HCT116 (cell line): ENCODE results near the gene TNRC6A. TPM values are rescaled to one million over a fixed set of nuclear protein-coding genes. Genes with fewer than 3 reads are reported as not detected.

Experiments
- ATAC-seq: fragments of 200-7000 bp; cut with Tn5 transposase; 2 replicates; pipeline ENCODE4 v1.9.1; 2020; ENCODE audit warnings: mild to moderate bottlenecking, moderate library complexity
- BruUV-seq: library from RNA; stranded (reverse); fragments of 400-500 nt; replicated peaks from 2 replicates; lab custom pipeline; 2021; lab: Mats Ljungman, UMichigan
- CTCF ChIA-PET: fragments of 300-600 bp; sonication (Branson Sonifier 250); formaldehyde crosslinking; loops from one replicate; lab custom pipeline; 2021; ENCODE audit warnings: antibody characterized with exemption; lab: Charles Lee
- POLR2A ChIA-PET: fragments of 300-600, 350-600 bp; sonication (Branson Sonifier 250); formaldehyde crosslinking; loops from one replicate; lab custom pipeline; 2021; ENCODE audit warnings: antibody characterized with exemption; lab: Charles Lee
- RAD21 ChIA-PET, 2 experiments: fragments of 300-600 bp; sonication (Branson Sonifier 250); formaldehyde crosslinking; loops; one replicate each; lab custom pipeline; 2023; ENCODE audit warnings: low total read pairs in 2 of 2; ENCODE audit not compliant: uncharacterized antibody in 2 of 2, unreplicated experiment in 2 of 2, low non-redundant PET in 1 of 2; lab: Charles Lee
- DNase-seq: peaks from one replicate; pipeline ENCODE4 v3.0.0-alpha.2; 2010; ENCODE audit warnings: low read depth, low spot score
- H2AFZ ChIP-seq: fragments of 200-600 bp; shearing (Covaris generic), sonication (generic); 2 replicates; pipeline ENCODE4 v1.6.1; 2017; ENCODE audit warnings: low read depth, mixed run types, mixed read lengths, antibody characterized with exemption, low read length; ENCODE audit not compliant: poor library complexity, severe bottlenecking
- H3K27ac ChIP-seq: 2 replicates; pipeline ENCODE4 v1.5.1; 2012; ENCODE audit warnings: low read depth, low read length
- H3K27me3 ChIP-seq: fragments of 200-600 bp; sonication (generic); 2 replicates; pipeline ENCODE4 v1.6.1; 2016; ENCODE audit warnings: mixed run types, low read length, mixed read lengths; ENCODE audit not compliant: insufficient read depth
- H3K36me3 ChIP-seq, 2 experiments: fragments of 200-500 bp in 1 of 2; fragments of 200-600 bp in 1 of 2; sonication (Bioruptor generic) in 1 of 2; sonication (generic) in 1 of 2; 2 replicates each; pipeline versions ENCODE4 v1.5.1 to v1.6.1; 2014 to 2016; ENCODE audit warnings: low read length in 2 of 2, inconsistent platforms in 1 of 2, mixed read lengths in 1 of 2, mixed run types in 1 of 2; ENCODE audit not compliant: insufficient read depth in 2 of 2, control insufficient read depth in 1 of 2
- H3K4me1 ChIP-seq, 2 experiments: fragments of 200-600 bp in 1 of 2; sonication (generic) in 1 of 2; 2 replicates each; pipeline versions ENCODE4 v1.5.1 to v1.6.1; 2012 to 2017; ENCODE audit warnings: low read length in 2 of 2, inconsistent platforms in 1 of 2, mild to moderate bottlenecking in 1 of 2, mixed read lengths in 1 of 2, mixed run types in 1 of 2, moderate library complexity in 1 of 2; ENCODE audit not compliant: insufficient read depth in 2 of 2, control insufficient read depth in 1 of 2
- H3K4me2 ChIP-seq: fragments of 200-600 bp; sonication (generic); 2 replicates; pipeline ENCODE4 v1.6.1; 2017; ENCODE audit warnings: mixed run types, low read length, mixed read lengths
- H3K4me3 ChIP-seq, 2 experiments: fragments of 200-600 bp in 1 of 2; sonication (generic) in 1 of 2; replicated peaks in 1 of 2; 2 replicates each; pipeline ENCODE4 v1.5.1; 2011 to 2016; ENCODE audit warnings: low read length in 2 of 2, control low read depth in 1 of 2, low read depth in 1 of 2, mild to moderate bottlenecking in 1 of 2, mixed read lengths in 1 of 2, mixed run types in 1 of 2
- H3K79me2 ChIP-seq: fragments of 200-600 bp; sonication (generic); 2 replicates; pipeline ENCODE4 v1.6.1; 2017; ENCODE audit warnings: mild to moderate bottlenecking, mixed run types, low read length, moderate library complexity, mixed read lengths; ENCODE audit not compliant: insufficient read depth
- H3K9ac ChIP-seq: fragments of 200-600 bp; sonication (generic); 2 replicates; pipeline ENCODE4 v1.6.1; 2016; ENCODE audit warnings: low read length, mixed read lengths
- H3K9me2 ChIP-seq: fragments of 200-600 bp; sonication (generic), shearing (Covaris generic); 2 replicates; pipeline ENCODE4 v1.6.1; 2017; ENCODE audit warnings: mixed run types, mild to moderate bottlenecking, moderate library complexity; ENCODE audit not compliant: insufficient read depth
- H3K9me3 ChIP-seq, 2 experiments: fragments of 200-500 bp in 1 of 2; fragments of 200-600 bp in 1 of 2; sonication (Bioruptor generic) in 1 of 2; sonication (generic) in 1 of 2; 2 replicates each; pipeline ENCODE4 v1.6.1; 2014 to 2017; ENCODE audit warnings: low read length in 2 of 2, mixed read lengths in 2 of 2, inconsistent platforms in 1 of 2, low read depth in 1 of 2, mild to moderate bottlenecking in 1 of 2, mixed run types in 1 of 2, moderate library complexity in 1 of 2; ENCODE audit not compliant: control insufficient read depth in 1 of 2, insufficient read depth in 1 of 2
- H4K20me1 ChIP-seq: fragments of 200-600 bp; sonication (generic), shearing (Covaris generic); 2 replicates; pipeline ENCODE4 v1.6.1; 2017; ENCODE audit warnings: mixed run types, mild to moderate bottlenecking, moderate library complexity; ENCODE audit not compliant: insufficient read depth
- ATF3 ChIP-seq: IDR thresholded peaks from 2 replicates; pipeline ENCODE4 v1.6.1; 2012
- CBX3 ChIP-seq: IDR thresholded peaks from 2 replicates; pipeline ENCODE4 v1.6.1; 2012; ENCODE audit warnings: low read depth
- CEBPB ChIP-seq: IDR thresholded peaks from 2 replicates; pipeline ENCODE4 v1.6.1; 2012; ENCODE audit warnings: low read depth
- EGR1 ChIP-seq: IDR thresholded peaks from 2 replicates; pipeline ENCODE4 v1.6.1; 2012; ENCODE audit warnings: low read depth
- EZH2 ChIP-seq: fragments of 200-600 bp; sonication (generic); IDR thresholded peaks from 2 replicates; pipeline ENCODE4 v1.6.1; 2017; ENCODE audit warnings: antibody characterized with exemption, mixed run types
- JUND ChIP-seq: IDR thresholded peaks from 2 replicates; pipeline ENCODE4 v1.6.1; 2012
- MAX ChIP-seq: IDR thresholded peaks from 2 replicates; pipeline ENCODE4 v1.6.1; 2012
- POLR2A ChIP-seq: IDR thresholded peaks from 2 replicates; pipeline ENCODE4 v1.7.0; 2011; ENCODE audit warnings: borderline replicate concordance; ENCODE audit not compliant: insufficient read depth, insufficient read length; ENCODE audit errors: extremely low read depth
- REST ChIP-seq: IDR thresholded peaks from 2 replicates; pipeline ENCODE4 v1.6.1; 2012; ENCODE audit warnings: low read depth
- SIN3A ChIP-seq: IDR thresholded peaks from 2 replicates; pipeline ENCODE4 v1.6.1; 2012; ENCODE audit warnings: low read depth
- SP1 ChIP-seq: IDR thresholded peaks from 2 replicates; pipeline ENCODE4 v1.6.1; 2012; ENCODE audit warnings: low read depth
- SRF ChIP-seq: IDR thresholded peaks from 2 replicates; pipeline ENCODE4 v1.6.1; 2012; ENCODE audit warnings: low read depth
- TCF7L2 ChIP-seq: IDR thresholded peaks from 2 replicates; pipeline ENCODE4 v1.7.0; 2011; ENCODE audit warnings: borderline replicate concordance, inconsistent platforms; ENCODE audit not compliant: insufficient read depth, insufficient read length; ENCODE audit errors: extremely low read depth
- ZBTB33 ChIP-seq: IDR thresholded peaks from 2 replicates; pipeline ENCODE4 v1.6.1; 2011; ENCODE audit warnings: mild to moderate bottlenecking, low read length, moderate library complexity; ENCODE audit not compliant: insufficient replicate concordance; ENCODE audit errors: extremely low read depth
- ZNF274 ChIP-seq: fragments of 200-500 bp; sonication (Bioruptor generic); IDR thresholded peaks from 2 replicates; pipeline ENCODE4 v1.6.1; 2014; ENCODE audit warnings: mild to moderate bottlenecking, low read depth, low read length, inconsistent platforms
- intact Hi-C: fragments of 100-400 bp; cut with micrococcal nuclease; formaldehyde crosslinking; loops from 2 replicates; pipeline ENCODE4 v1.10.0; 2022
- total RNA-seq: library from RNA; stranded (reverse); gene quantifications from one replicate; pipeline ENCODE4 v1.2.1, GENCODE V29; 2021; ENCODE audit not compliant: unreplicated experiment

The TNRC6A gene
- total RNA-seq, 1 experiment from 2014 or later: 37.0 TPM

- no peaks in the 10 kb centered on the region for H3K4me1 ChIP-seq
- BruUV-seq: no TSS peak
- H2AFZ ChIP-seq: no peak overlapping the region
- H4K20me1 ChIP-seq: no peaks in the 10 kb centered on the region
- no peaks in the 10 kb centered on the region for H3K27me3 ChIP-seq
- CTCF ChIA-PET: no interaction called here
- H3K79me2 ChIP-seq: no peaks in the 10 kb centered on the region
- ATAC-seq (no peak), DNase-seq (no peak)
- H3K4me3 ChIP-seq: no peak overlapping the region
- H3K9ac ChIP-seq: no peak overlapping the region
- H3K9me3 ChIP-seq: no peaks in the 10 kb centered on the region
- POLR2A ChIA-PET: no interaction called here
- intact Hi-C loops: loop anchor here (5.0 kb wide), 1 partner anchor 119 kb away; no protein-coding TSS in a partner anchor
- RAD21 ChIA-PET: no interaction called here
- H3K9me2 ChIP-seq: no peaks in the 10 kb centered on the region
- H3K4me2 ChIP-seq: no peak overlapping the region
- no peaks in the 10 kb centered on the region for H3K36me3 ChIP-seq
- no peak for TF ChIP-seq JUND
- no peak for TF ChIP-seq POLR2A
- no peak for TF ChIP-seq SIN3A
- no peak for TF ChIP-seq SP1
- no peak for TF ChIP-seq EZH2
- no peak for TF ChIP-seq CEBPB
- TF ChIP-seq ATF3: no peak
- no peak overlapping the region for H3K27ac ChIP-seq
Observed at GRCh38 chr16:24686678-24687077, 42.8 kb upstream of the TNRC6A start.

GRCh38 chr16:24688359-24688758 is 41.1 kb upstream of the TNRC6A start:
- intact Hi-C loops: loop anchor here (5.0 kb wide), 1 partner anchor 121 kb away; no protein-coding TSS in a partner anchor
- no peak overlapping the region for H3K4me2 ChIP-seq
- H3K36me3 ChIP-seq: no peaks in the 10 kb centered on the region
- CTCF ChIA-PET: interaction anchor here (0.9 to 2.7 kb wide), 2 partner anchors 108 to 113 kb away, joined by 3 to 9 read pairs; no protein-coding TSS in a partner anchor
- no peak for TF ChIP-seq REST
- TF ChIP-seq ZNF274: no peak
- no peak for TF ChIP-seq SRF
- no peak for TF ChIP-seq ZBTB33
- no peak for TF ChIP-seq MAX
- TF ChIP-seq JUND: no peak
- TF ChIP-seq CEBPB: no peak
- no peak for TF ChIP-seq TCF7L2
- TF ChIP-seq CBX3: no peak
- TF ChIP-seq EGR1: no peak
- no peaks in the 10 kb centered on the region for H3K27me3 ChIP-seq
- H2AFZ ChIP-seq: no peak overlapping the region
- H3K79me2 ChIP-seq: no peaks in the 10 kb centered on the region
- H3K27ac ChIP-seq: no peak overlapping the region
- RAD21 ChIA-PET: interaction anchor here in 1 of 2 experiments (0.6 kb wide), 1 partner anchor 110 kb away, joined by 3 read pairs; no protein-coding TSS in a partner anchor
- H3K4me1 ChIP-seq: no peaks in the 10 kb centered on the region
- no TSS peak for BruUV-seq
- no peaks in the 10 kb centered on the region for H3K9me3 ChIP-seq
- no peak for ATAC-seq
- POLR2A ChIA-PET: no interaction called here
- DNase-seq: no peak
- no peaks in the 10 kb centered on the region for H4K20me1 ChIP-seq
- H3K9me2 ChIP-seq: no peaks in the 10 kb centered on the region
- H3K4me3 ChIP-seq: no peak overlapping the region
- no peak overlapping the region for H3K9ac ChIP-seq
